Mucosa of stomach (tissue), 1 donor: ENCODE results near the gene SLC5A2.
"Not testable (repeated sequence)": the region's sequence is repeated elsewhere in the genome, so short reads cannot be mapped to it uniquely, and the experiment has no call there.

Experiments used
- H3K27me3 ChIP-seq: one replicate; pipeline ENCODE4 v1.7.0; 2013; ENCODE audit warnings: mild to moderate bottlenecking, low read length; ENCODE audit not compliant: control insufficient read depth, insufficient read depth
- H3K36me3 ChIP-seq: one replicate; pipeline ENCODE4 v1.7.0; 2013; ENCODE audit warnings: low read length; ENCODE audit not compliant: control insufficient read depth, insufficient read depth
- H3K4me1 ChIP-seq: one replicate; pipeline ENCODE4 v1.7.0; 2013; ENCODE audit warnings: mild to moderate bottlenecking, low read length; ENCODE audit not compliant: control insufficient read depth, insufficient read depth
- H3K4me3 ChIP-seq: one replicate; pipeline ENCODE4 v1.7.0; 2013; ENCODE audit warnings: low read length
- H3K9ac ChIP-seq: one replicate; pipeline ENCODE4 v1.7.0; 2013; ENCODE audit warnings: mild to moderate bottlenecking, low read length, moderate library complexity
- H3K9me3 ChIP-seq: one replicate; pipeline ENCODE4 v1.7.0; 2013; ENCODE audit warnings: mild to moderate bottlenecking, low read length, moderate library complexity; ENCODE audit not compliant: control insufficient read depth
- donor health status: Pancreatic carcinoma.

Gene SLC5A2

DNA sequence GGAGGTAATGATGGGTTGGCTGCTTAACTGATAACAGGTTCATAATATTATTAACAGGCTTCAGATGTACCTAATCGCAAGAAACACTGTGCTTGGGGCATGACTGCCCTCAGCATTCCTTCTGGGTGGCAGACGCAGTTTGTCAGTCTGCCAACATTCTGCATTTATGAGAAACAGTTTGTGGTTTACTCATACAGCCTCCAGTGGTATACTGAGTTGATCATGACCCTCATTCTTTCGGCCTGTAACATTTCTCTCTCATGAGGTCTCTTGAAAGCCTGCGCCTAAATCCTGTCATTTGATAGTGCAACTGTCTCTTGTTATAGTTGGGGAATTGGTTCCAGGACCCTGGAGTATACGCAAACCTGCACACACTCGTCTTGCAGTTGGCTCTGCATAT is 30.2 kb downstream of the SLC5A2 start:
- Histone ChIP-seq H3K4me3 (no peak overlapping the region), H3K36me3 (no peaks in the 10 kb centered on the region)

DNA sequence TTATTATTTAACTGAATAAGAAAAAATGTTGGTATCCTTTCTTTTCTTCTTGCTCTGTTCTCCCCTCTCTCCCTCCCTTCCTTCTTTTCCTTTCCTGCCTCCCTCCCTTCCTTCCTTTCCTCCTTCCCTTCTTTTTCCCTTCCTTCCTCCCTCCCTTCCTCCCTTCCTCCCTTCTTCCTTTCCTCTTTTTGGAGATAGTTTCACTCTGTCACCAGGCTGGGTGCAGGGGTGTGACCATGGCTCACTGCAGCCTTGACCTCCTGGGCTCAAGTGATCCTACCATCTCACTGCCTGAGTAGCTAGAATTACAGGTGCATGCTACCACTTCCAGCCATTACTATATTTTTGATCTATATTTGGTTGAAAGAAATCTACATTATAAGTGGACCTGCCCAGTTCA is 31.0 kb downstream of the SLC5A2 start:
- H3K9ac ChIP-seq = no peak overlapping the region
- no peaks in the 10 kb centered on the region for H3K9me3 ChIP-seq
- H3K36me3 ChIP-seq = no peaks in the 10 kb centered on the region
- peaks cover 7% of the 10 kb centered on the region for H3K4me1 ChIP-seq
- no peaks in the 10 kb centered on the region for H3K27me3 ChIP-seq
- no peak overlapping the region for H3K4me3 ChIP-seq

More for the DNA sequence above, 30.2 kb downstream of the SLC5A2 start:
- no peak overlapping the region for H3K9ac ChIP-seq
- H3K4me1 ChIP-seq = peaks cover 12% of the 10 kb centered on the region
- no peaks in the 10 kb centered on the region for H3K9me3 ChIP-seq
- no peaks in the 10 kb centered on the region for H3K27me3 ChIP-seq

DNA sequence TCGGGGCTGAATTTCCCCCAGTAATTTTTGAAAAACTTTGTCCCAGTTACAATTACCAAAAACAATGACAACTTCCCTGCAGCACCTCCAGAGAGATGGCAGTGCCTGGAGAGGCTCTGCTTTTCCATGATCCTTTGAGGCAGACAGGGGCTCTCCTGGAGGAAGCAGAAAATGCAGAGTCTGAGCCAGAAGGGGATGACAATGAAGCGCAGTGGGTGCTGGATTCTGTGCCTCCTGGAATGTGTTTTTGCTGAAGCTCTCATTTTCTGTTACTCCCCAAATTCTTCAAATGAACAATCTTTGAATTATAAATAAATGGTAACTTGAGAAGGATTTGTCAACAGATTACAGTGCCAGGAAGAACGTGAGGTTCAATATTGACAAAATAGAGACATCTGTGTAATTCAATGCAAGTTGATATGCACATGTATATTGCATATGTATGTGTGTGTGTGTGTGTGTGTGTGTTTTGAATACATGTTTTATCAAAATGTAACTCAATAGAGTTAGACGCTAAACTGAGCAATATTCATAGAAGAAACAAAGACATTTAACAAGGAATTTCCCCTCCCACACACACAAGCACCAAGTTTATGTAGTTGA is 35.0 kb downstream of the SLC5A2 start:
- no peak overlapping the region for H3K9ac ChIP-seq
- H3K4me3 ChIP-seq = no peak overlapping the region
- no peaks in the 10 kb centered on the region for H3K36me3 ChIP-seq
- H3K4me1 ChIP-seq = no peaks in the 10 kb centered on the region
- no peaks in the 10 kb centered on the region for H3K9me3 ChIP-seq
- no peaks in the 10 kb centered on the region for H3K27me3 ChIP-seq

DNA sequence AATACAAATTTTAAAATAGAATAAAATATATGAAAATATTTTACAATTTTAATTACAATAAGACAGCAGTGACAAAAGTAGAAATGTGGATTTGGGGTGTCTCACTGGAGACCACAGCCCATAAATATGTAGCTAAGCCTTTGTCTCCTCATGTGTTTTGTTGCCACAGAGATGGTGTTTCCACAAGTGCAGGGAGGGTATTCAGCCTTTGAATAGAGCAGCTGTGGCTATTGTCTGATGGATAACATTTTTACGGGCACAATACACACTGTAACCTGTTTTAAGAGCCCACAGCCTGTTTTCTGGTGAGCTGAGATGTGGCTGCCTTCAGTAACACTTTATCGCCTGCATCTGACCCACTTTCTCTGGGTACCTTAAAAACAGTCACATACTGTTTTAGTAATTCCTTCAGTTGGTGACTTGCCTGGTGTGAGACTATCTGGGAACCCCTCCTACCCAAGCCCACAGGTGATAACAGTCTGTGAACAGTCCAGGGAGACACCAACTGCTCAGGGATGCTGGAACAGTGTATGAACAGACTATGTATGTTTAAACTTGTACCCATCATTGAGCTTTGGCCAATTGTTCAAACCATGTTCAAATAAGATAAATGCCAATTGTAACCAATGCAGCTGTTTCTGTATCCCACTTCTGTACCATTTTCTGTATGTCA is 37.0 kb downstream of the SLC5A2 start:
- H3K27me3 ChIP-seq = no peaks in the 10 kb centered on the region
- no peak overlapping the region for H3K4me3 ChIP-seq
- no peaks in the 10 kb centered on the region for H3K9me3 ChIP-seq
- no peaks in the 10 kb centered on the region for H3K4me1 ChIP-seq
- H3K9ac ChIP-seq = no peak overlapping the region
- no peaks in the 10 kb centered on the region for H3K36me3 ChIP-seq

DNA sequence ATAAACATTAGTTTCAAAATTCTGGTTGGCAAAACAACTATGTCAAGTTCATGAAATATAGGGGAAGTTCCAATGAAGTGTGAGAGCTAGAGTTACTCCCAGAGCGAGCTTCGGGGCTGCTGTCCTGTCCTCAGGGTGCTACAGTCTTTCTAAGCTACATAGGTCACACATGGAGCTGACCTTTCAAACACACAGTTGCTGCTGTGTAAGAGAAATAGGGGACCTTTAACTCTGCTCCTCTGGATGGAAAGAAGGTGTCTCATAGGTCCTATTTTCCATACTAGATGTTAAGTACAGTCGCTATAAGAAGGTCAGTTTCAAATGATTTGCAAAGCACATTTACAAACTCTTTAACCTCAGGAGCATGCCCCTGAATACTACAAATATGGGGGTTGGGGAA is 38.4 kb downstream of the SLC5A2 start:
- Histone ChIP-seq H3K4me1 (no peaks in the 10 kb centered on the region), H3K9ac (no peak overlapping the region), H3K36me3 (no peaks in the 10 kb centered on the region)

DNA sequence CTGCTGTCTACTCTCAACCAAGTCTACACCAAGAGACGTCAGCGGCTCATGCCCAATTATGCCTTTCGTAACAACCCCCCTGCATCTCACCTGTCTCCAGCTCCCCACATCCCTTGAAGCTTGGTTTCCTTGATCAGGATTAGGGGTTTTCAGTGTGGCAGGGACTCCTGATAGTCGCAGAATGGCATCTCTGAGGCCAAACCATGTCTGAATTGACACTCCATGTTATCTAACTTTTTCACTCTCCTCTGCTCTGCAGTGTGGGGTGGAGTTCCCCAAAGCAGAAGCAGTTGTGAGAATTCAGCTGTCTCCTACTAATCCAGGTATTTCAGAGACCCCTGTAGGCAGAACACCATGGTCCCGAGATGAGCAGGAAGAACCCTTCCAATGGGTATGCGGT is 39.1 kb downstream of the SLC5A2 start:
- Histone ChIP-seq H3K9me3 (no peaks in the 10 kb centered on the region), H3K4me1 (no peaks in the 10 kb centered on the region), H3K27me3 (no peaks in the 10 kb centered on the region), H3K36me3 (no peaks in the 10 kb centered on the region), H3K4me3 (no peak overlapping the region), H3K9ac (no peak overlapping the region)

More for the DNA sequence above, 38.4 kb downstream of the SLC5A2 start:
- no peak overlapping the region for H3K4me3 ChIP-seq
- no peaks in the 10 kb centered on the region for H3K27me3 ChIP-seq
- H3K9me3 ChIP-seq = no peaks in the 10 kb centered on the region

DNA sequence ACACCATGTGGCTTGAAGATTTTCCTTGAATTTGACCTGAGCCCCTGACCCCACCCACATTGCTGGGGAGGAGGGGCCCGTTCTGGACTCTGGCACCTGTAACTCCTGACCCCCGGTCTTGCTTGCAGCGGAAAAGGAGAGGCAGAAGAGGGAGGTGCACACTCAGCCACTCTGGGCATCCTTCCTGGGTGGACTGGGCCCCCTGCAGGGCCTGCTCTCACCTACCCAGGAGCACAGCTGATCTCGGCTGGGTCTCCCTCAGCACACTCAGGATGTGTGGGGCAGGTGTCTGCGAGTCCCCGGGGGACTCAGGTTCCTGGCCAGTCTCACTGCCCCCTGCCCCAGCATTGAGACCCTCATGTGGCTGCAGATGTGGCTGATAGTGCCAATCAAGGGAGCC is 40.8 kb downstream of the SLC5A2 start:
- H3K27me3 ChIP-seq = peaks cover 13% of the 10 kb centered on the region
- not testable (repeated sequence) for H3K36me3 ChIP-seq, H3K4me1 ChIP-seq, H3K4me3 ChIP-seq, H3K9me3 ChIP-seq, H3K9ac ChIP-seq

DNA sequence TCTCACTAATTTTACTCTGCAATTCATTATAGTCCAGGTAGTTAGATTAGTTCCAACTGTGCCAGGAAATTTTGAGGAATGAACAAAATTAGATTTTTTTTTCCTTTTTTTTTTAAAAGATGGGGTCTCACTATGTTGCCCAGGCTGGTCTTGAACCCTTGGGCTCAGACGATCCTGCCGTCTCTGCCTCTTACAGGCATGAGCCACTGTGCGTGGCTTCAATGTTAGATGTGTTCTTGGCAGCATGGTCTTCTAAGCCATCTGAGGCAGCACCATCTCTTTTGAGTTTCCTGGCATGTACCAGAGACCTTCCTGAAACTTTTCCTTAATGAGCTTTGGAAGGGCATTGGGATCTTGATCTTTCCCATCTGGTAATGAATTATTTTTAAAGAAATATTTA is 42.2 kb downstream of the SLC5A2 start:
- no peaks in the 10 kb centered on the region for H3K36me3 ChIP-seq
- peaks cover 19% of the 10 kb centered on the region for H3K27me3 ChIP-seq
- H3K4me3 ChIP-seq = no peak overlapping the region
- no peaks in the 10 kb centered on the region for H3K4me1 ChIP-seq
- H3K9me3 ChIP-seq = no peaks in the 10 kb centered on the region
- H3K9ac ChIP-seq = no peak overlapping the region

DNA sequence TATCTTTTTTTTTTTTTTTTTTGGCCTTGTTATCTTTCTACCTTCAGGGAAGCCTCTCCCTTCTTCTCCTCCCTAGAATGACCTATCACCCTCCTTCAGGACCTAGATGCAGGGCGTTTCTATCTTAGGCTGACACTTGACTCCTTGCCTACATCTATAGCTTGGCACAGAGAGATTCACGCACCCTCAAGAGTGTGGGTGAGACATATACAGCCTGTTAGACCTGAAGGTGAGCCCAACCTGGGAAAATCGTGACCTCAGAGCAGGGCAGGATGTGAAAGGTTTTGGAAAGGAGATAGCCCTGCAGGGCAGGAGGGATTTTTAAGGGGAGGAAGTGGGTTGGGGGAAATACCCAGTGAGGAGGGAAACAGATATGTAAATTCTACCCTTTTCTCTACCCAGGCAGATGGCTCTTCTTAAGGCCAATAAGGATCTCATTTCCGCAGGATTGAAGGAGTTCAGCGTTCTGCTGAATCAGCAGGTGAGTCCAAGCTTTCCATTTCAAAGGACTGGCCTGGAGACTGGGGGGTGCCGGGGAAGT is 44.9 kb downstream of the SLC5A2 start, which contains the start of gene AHSP:
Gene AHSP, plus strand, starts transcription at position 167 of the 541 bp plus-strand sequence. Its CDS starts 240 bp downstream, at position 407.
- no peak within 1 kb of the TSS for H3K4me3 ChIP-seq

DNA sequence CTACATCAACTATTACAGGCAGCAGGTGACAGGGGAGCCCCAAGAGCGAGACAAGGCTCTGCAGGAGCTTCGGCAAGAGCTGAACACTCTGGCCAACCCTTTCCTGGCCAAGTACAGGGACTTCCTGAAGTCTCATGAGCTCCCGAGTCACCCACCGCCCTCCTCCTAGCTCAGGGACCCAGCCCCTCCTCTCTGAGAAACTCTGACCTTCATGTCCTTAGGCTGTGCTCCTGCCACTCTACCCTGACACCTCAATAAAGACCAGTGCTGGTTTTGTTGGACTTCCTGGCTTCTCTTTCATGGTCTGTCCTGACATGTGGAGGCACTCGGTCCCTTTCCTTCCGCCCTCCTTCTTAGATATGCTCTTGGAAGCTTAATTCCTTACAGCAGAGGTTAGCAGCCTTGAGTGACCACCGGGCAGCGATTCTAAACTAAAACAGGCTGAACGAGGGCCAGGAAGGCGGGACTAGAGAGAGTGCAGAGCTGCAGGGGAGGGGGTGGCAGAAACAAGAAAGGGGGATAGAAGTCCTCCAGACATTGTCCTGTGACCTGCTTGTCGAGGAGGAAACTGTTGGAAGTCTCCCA is 45.7 kb downstream of the SLC5A2 start:
- H3K36me3 ChIP-seq = no peaks in the 10 kb centered on the region
- no peak overlapping the region for H3K4me3 ChIP-seq
- H3K27me3 ChIP-seq = peaks cover 23% of the 10 kb centered on the region
- H3K9me3 ChIP-seq = no peaks in the 10 kb centered on the region
- H3K4me1 ChIP-seq = no peaks in the 10 kb centered on the region
- H3K9ac ChIP-seq = no peak overlapping the region

More for the DNA sequence above, 44.9 kb downstream of the SLC5A2 start, which contains the start of gene AHSP:
- Histone ChIP-seq H3K27me3 (peaks cover 23% of the 10 kb centered on the region), H3K36me3 (no peaks in the 10 kb centered on the region), H3K9ac (no peak within 1 kb of the TSS), H3K4me1 (no peaks in the 10 kb centered on the region), H3K9me3 (no peaks in the 10 kb centered on the region)

DNA sequence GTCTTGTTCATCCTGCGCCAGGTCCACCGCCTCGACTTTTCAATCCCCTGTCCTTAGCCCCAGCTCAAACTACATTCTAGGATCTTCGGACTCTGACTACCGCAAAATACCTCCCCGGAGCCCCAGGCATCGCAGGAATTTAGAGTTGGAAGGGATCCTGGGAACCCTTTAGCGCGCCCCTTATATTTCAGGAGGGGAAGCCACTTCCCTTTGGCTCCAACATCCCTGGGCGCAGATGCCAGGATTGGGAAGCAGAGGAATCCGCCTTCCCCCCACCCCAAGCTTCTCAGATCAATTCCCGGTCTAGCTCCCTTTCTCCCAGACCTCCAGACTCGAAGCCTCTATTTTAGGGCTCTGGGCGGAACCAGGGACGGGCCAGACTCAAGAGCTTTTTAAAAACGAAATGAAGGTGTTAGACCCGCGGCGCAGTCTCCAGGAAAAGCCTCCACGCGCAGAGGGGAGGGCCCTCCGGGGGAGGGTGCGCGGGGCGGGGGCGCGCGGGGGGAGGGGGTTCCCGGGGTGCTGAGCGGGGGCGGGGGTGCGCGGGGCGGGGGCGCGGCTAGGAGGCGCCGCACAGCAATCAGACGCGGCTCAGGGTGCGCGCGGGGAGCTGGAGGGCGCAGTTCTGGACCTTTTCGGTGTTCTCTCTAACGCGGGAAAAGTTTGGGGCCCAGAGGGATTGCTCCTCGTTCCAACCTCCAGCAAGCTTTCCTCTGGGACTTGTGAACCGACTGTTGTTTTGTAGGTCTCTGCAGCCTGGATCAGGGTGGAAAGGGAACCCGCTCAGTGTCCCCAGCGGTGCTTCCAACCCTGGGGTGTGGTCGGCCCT is 46.4 kb downstream of the SLC5A2 start:
- Histone ChIP-seq H3K36me3 (no peaks in the 10 kb centered on the region), H3K4me1 (no peaks in the 10 kb centered on the region), H3K9me3 (no peaks in the 10 kb centered on the region), H3K9ac (no peak overlapping the region), H3K27me3 (peaks cover 23% of the 10 kb centered on the region), H3K4me3 (no peak overlapping the region)
